ENCODE measurements around the gene GPR3. TPM values are rescaled to one million over a fixed set of nuclear protein-coding genes. Genes with fewer than 3 reads are reported as not detected.

The GPR3 gene
- total RNA-seq, 1 experiment from 2014 or later = 0.95 TPM

DNA sequence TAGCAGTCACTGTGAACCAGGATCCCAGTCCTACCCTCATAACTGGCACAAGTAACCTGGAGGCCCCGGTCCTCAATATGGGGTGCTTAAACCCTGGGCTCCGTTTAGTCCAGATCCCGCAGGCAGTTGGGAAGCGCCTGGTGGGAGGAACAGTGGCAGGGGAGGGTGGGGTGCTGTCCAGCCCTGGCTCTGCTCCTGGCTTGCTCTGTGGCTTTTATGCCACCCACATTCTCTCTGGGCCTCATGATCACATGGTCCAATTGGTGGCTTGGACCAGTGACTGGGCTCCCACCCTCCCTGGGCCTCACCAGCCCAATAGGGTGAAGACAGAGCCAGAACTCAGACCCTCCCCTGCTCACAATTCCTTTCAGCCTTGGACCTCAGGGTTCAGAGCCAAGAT is 12.2 kb upstream of the GPR3 start:
- Histone ChIP-seq H3K4me3 (ENCODE audit: low read depth in 2 of 2, low read length in 2 of 2) (no peak overlapping the region), H3K4me1 (ENCODE audit: control insufficient read depth, insufficient read depth, low read length) (no peaks in the 10 kb centered on the region), H3K9me3 (ENCODE audit: control insufficient read depth, insufficient read depth, low read depth, low read length) (no peaks in the 10 kb centered on the region), H3K36me3 (ENCODE audit: control insufficient read depth, insufficient read depth, low read length) (no peaks in the 10 kb centered on the region), H3K27ac (ENCODE audit: low read length) (no peak overlapping the region), H3K27me3 (ENCODE audit: control insufficient read depth, insufficient read depth, low read length) (no peaks in the 10 kb centered on the region)
- POLR2A ChIA-PET = no interaction called here
- intact Hi-C loops (cut with micrococcal nuclease; ENCODE audit: unreplicated experiment) (no loop called here), in situ Hi-C loops (cut with HindIII; ENCODE audit: low pct_unique_long_range_greater_than_20kb, low sequenced_read_pairs) (no loop called here)
- no peak for DNase-seq (ENCODE audit: low read depth, low spot score)
- TF ChIP-seq POLR2AphosphoS5 (IDR thresholded peaks at IDR 0.05; ENCODE audit: low read depth, low read length) (no peak), SIN3A (IDR thresholded peaks at IDR 0.05; ENCODE audit: borderline replicate concordance, insufficient read depth, low read depth, low read length) (no peak), TCF7L2 (IDR thresholded peaks at IDR 0.05; ENCODE audit: low read depth, low read length) (no peak)
- TF ChIP-seq, protein P1, sequence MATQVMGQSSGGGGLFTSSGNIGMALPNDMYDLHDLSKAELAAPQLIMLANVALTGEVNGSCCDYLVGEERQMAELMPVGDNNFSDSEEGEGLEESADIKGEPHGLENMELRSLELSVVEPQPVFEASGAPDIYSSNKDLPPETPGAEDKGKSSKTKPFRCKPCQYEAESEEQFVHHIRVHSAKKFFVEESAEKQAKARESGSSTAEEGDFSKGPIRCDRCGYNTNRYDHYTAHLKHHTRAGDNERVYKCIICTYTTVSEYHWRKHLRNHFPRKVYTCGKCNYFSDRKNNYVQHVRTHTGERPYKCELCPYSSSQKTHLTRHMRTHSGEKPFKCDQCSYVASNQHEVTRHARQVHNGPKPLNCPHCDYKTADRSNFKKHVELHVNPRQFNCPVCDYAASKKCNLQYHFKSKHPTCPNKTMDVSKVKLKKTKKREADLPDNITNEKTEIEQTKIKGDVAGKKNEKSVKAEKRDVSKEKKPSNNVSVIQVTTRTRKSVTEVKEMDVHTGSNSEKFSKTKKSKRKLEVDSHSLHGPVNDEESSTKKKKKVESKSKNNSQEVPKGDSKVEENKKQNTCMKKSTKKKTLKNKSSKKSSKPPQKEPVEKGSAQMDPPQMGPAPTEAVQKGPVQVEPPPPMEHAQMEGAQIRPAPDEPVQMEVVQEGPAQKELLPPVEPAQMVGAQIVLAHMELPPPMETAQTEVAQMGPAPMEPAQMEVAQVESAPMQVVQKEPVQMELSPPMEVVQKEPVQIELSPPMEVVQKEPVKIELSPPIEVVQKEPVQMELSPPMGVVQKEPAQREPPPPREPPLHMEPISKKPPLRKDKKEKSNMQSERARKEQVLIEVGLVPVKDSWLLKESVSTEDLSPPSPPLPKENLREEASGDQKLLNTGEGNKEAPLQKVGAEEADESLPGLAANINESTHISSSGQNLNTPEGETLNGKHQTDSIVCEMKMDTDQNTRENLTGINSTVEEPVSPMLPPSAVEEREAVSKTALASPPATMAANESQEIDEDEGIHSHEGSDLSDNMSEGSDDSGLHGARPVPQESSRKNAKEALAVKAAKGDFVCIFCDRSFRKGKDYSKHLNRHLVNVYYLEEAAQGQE (IDR thresholded peaks at IDR 0.05; ENCODE audit: insufficient read depth in 1 of 2, low read depth in 2 of 2, low read length in 1 of 2) = no peak
- TF ChIP-seq, protein P2, sequence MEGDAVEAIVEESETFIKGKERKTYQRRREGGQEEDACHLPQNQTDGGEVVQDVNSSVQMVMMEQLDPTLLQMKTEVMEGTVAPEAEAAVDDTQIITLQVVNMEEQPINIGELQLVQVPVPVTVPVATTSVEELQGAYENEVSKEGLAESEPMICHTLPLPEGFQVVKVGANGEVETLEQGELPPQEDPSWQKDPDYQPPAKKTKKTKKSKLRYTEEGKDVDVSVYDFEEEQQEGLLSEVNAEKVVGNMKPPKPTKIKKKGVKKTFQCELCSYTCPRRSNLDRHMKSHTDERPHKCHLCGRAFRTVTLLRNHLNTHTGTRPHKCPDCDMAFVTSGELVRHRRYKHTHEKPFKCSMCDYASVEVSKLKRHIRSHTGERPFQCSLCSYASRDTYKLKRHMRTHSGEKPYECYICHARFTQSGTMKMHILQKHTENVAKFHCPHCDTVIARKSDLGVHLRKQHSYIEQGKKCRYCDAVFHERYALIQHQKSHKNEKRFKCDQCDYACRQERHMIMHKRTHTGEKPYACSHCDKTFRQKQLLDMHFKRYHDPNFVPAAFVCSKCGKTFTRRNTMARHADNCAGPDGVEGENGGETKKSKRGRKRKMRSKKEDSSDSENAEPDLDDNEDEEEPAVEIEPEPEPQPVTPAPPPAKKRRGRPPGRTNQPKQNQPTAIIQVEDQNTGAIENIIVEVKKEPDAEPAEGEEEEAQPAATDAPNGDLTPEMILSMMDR (IDR thresholded peaks at IDR 0.05) = no peak
- CTCF ChIA-PET = no interaction called here
- no peak for ATAC-seq
- BruUV-seq (replicated peaks) = no TSS peak

DNA sequence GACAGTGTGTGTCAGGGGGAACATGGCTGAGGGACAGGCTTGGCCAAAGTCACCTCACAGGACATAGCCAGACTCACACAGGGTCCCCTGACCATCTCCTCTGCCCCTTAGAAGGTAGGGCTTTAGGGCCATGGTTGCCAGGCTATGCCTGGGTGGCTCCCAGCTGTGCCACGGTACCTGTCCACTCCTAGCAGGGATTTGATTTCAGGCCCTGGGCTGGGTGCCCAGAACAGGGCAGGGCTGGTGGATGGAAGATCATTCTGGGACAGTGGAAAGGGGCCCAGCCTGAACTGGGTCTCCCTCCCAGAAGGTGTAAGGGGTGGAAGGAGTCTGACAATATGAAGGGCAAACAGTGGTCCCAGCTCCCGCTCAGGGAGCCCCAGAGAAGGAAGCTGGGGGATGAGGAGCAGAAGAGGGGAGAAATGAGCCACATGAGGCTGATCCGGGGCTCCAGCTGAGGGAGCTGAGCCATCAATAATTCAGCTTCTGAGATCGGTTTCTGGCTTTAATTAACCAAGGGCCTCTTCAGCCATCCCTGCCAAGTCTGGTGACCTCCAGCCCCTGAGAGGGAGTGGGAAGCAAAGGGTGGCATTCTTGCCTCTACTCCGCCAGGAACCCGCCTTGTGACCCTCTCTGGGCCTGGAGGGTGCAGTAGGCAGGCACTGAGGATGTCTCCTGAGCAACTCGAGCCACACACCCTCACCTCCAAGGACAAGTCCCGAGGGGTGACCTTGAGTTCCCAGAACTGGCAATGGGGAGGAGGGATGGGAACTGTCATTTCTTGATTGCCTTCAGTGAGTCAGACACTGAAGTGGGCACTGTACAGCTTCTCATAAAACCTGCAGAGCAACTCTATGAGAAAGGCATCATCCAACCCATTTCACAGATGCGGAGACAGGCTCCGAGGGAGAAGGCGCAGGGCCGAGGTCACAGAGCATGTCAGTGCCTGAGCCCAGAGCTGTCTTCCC is 11.4 kb upstream of the GPR3 start:
- ChIA-PET CTCF (interaction anchor here (0.6 kb wide), 2 partner anchors 11 to 55 kb away, joined by 5 to 13 read pairs; partner anchors contain the start of gene GPR3), POLR2A (no interaction called here)
- intact Hi-C loops (cut with micrococcal nuclease; ENCODE audit: unreplicated experiment) (no loop called here), in situ Hi-C loops (cut with HindIII; ENCODE audit: low pct_unique_long_range_greater_than_20kb, low sequenced_read_pairs) (no loop called here)
- DNase-seq (ENCODE audit: low read depth, low spot score) (no peak), ATAC-seq (no peak)
- Histone ChIP-seq H3K27ac (ENCODE audit: low read length) (no peak overlapping the region), H3K4me1 (ENCODE audit: control insufficient read depth, insufficient read depth, low read length) (no peaks in the 10 kb centered on the region), H3K36me3 (ENCODE audit: control insufficient read depth, insufficient read depth, low read length) (no peaks in the 10 kb centered on the region), H3K4me3 (ENCODE audit: low read depth in 2 of 2, low read length in 2 of 2) (no peak overlapping the region), H3K27me3 (ENCODE audit: control insufficient read depth, insufficient read depth, low read length) (no peaks in the 10 kb centered on the region), H3K9me3 (ENCODE audit: control insufficient read depth, insufficient read depth, low read depth, low read length) (no peaks in the 10 kb centered on the region)
- no TSS peak for BruUV-seq (replicated peaks)
- TF ChIP-seq SIN3A (IDR thresholded peaks at IDR 0.05; ENCODE audit: borderline replicate concordance, insufficient read depth, low read depth, low read length) = no peak
- TF ChIP-seq, protein P1 (IDR thresholded peaks at IDR 0.05; ENCODE audit: insufficient read depth in 1 of 2, low read depth in 2 of 2, low read length in 1 of 2) = no peak
- TF ChIP-seq, protein P2 (IDR thresholded peaks at IDR 0.05) = no peak
- no peak for TF ChIP-seq TCF7L2 (IDR thresholded peaks at IDR 0.05; ENCODE audit: low read depth, low read length)
- no peak for TF ChIP-seq POLR2AphosphoS5 (IDR thresholded peaks at IDR 0.05; ENCODE audit: low read depth, low read length)

All from Panc1 (cell line).